ENCODE data around the gene COL6A3.

The COL6A3 gene

DNA sequence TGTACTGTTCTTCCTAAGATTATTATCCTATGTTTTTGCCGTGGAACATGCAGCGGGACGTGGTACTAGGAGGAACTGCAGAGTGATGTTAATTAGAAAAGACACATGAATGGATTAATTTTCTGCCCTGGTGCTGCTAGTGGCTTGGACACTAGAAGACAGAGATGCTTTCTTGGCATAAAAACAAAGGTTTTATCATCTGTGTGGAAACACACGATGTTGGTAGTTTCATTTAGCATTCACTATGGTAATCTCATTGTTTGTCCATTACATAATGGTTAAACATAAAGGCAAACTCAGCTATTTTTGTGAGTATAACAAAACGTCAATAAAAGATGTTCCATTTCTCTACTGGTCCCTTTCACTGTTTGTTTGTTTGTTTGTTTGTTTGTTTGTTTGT lies 22.8 kb downstream of the COL6A3 start:
- Histone ChIP-seq H3K4me1 (ENCODE audit: control insufficient read depth, insufficient read depth, low read length) (no peaks in the 10 kb centered on the region), H3K9me3 (ENCODE audit: control insufficient read depth, insufficient read depth, low read length) (no peaks in the 10 kb centered on the region), H3K9ac (ENCODE audit: low read depth, low read length) (no peak overlapping the region), H3K36me3 (ENCODE audit: control insufficient read depth, insufficient read depth, low read length) (no peaks in the 10 kb centered on the region), H3K4me3 (ENCODE audit: low read depth, low read length) (no peak overlapping the region), H3K27me3 (ENCODE audit: control insufficient read depth, insufficient read depth, low read length) (no peaks in the 10 kb centered on the region)

DNA sequence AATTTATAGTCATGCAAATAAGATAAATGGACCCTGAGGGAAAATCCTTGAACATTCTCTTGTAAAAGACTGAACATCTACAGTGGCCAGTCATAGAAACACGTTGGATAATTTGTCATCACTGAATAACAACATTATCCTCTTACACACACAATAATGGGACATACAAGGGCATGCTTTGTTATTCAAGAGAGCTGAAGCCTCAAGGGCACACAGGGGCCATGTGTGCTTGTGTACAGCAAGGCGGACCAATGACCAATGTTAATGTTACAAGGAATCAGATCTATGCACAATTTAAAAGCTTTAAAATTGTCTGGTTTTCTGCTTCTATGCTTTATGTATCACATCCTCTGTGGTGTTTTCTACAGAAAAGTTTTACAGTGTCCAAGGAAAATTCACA lies 23.7 kb downstream of the COL6A3 start:
- H3K4me1 ChIP-seq (ENCODE audit: control insufficient read depth, insufficient read depth, low read length): no peaks in the 10 kb centered on the region

DNA sequence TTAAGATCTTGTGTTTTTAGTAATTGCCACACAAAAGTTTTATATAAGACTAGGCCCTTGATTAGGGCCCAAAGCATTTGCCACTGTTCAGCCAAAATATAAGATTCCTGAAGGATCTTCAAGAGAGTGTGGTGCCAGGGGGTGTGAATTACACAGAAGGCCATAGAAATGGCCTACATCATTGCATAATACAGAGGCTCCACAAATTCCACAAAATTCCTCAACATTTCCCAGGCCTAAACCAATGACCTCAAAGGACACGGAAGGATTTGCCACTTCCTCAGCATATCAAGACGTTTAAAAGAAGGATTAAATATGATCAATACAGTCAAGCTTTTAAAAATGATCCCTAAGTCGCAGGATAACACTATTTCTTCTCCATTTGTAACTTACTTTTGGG lies 24.1 kb downstream of the COL6A3 start:
- no peaks in the 10 kb centered on the region for H3K9me3 ChIP-seq (ENCODE audit: control insufficient read depth, insufficient read depth, low read length)
- no peak overlapping the region for H3K9ac ChIP-seq (ENCODE audit: low read depth, low read length)
- no peaks in the 10 kb centered on the region for H3K36me3 ChIP-seq (ENCODE audit: control insufficient read depth, insufficient read depth, low read length)
- H3K4me1 ChIP-seq (ENCODE audit: control insufficient read depth, insufficient read depth, low read length): no peaks in the 10 kb centered on the region
- H3K27me3 ChIP-seq (ENCODE audit: control insufficient read depth, insufficient read depth, low read length): no peaks in the 10 kb centered on the region
- no peak overlapping the region for H3K4me3 ChIP-seq (ENCODE audit: low read depth, low read length)

More for the DNA sequence above, 23.7 kb downstream of the COL6A3 start:
- Histone ChIP-seq H3K9me3 (ENCODE audit: control insufficient read depth, insufficient read depth, low read length) (no peaks in the 10 kb centered on the region), H3K9ac (ENCODE audit: low read depth, low read length) (no peak overlapping the region), H3K4me3 (ENCODE audit: low read depth, low read length) (no peak overlapping the region), H3K27me3 (ENCODE audit: control insufficient read depth, insufficient read depth, low read length) (no peaks in the 10 kb centered on the region), H3K36me3 (ENCODE audit: control insufficient read depth, insufficient read depth, low read length) (no peaks in the 10 kb centered on the region)

DNA sequence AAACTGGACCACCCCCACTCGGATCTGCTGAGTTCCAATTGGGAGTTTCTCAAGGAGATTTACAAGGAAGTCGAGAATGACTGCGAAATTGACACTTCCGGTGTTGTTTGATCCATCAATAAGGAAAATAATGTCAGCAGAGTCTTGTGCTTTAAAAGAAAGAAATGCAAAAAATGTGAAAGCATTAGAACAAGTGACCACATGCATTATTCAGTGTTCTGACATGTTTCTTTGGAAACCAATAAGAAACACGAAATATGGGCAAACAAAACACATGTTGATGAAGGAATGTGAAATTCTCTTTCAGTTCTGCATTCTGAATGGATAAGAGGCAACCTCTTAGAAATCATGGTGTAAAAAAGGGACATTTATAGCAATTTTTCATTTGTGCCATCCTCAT lies 25.9 kb downstream of the COL6A3 start:
- no peaks in the 10 kb centered on the region for H3K9me3 ChIP-seq (ENCODE audit: control insufficient read depth, insufficient read depth, low read length)
- H3K36me3 ChIP-seq (ENCODE audit: control insufficient read depth, insufficient read depth, low read length): no peaks in the 10 kb centered on the region
- no peaks in the 10 kb centered on the region for H3K4me1 ChIP-seq (ENCODE audit: control insufficient read depth, insufficient read depth, low read length)
- H3K4me3 ChIP-seq (ENCODE audit: low read depth, low read length): no peak overlapping the region
- H3K9ac ChIP-seq (ENCODE audit: low read depth, low read length): no peak overlapping the region
- no peaks in the 10 kb centered on the region for H3K27me3 ChIP-seq (ENCODE audit: control insufficient read depth, insufficient read depth, low read length)

DNA sequence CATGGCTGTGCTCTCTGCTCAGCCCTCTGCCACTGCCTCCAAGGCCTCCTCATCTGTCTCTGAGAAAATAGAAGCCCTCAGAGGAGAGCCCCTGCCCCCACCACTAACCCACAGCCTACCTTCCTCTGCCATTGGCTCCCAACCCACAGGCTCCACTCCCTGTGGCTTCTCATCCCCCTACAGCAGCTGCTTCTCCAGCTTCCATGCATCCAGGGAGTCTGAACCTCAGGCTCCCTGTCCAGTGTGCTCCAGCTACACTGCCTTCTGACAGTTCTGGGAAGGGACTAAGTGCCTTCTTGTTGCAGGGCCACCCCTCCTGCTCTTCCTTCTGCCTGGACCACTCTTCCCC lies 29.3 kb downstream of the COL6A3 start:
- no peaks in the 10 kb centered on the region for H3K9me3 ChIP-seq (ENCODE audit: control insufficient read depth, insufficient read depth, low read length)
- H3K36me3 ChIP-seq (ENCODE audit: control insufficient read depth, insufficient read depth, low read length): no peaks in the 10 kb centered on the region
- no peak overlapping the region for H3K9ac ChIP-seq (ENCODE audit: low read depth, low read length)
- no peak overlapping the region for H3K4me3 ChIP-seq (ENCODE audit: low read depth, low read length)
- no peaks in the 10 kb centered on the region for H3K27me3 ChIP-seq (ENCODE audit: control insufficient read depth, insufficient read depth, low read length)
- H3K4me1 ChIP-seq (ENCODE audit: control insufficient read depth, insufficient read depth, low read length): no peaks in the 10 kb centered on the region

DNA sequence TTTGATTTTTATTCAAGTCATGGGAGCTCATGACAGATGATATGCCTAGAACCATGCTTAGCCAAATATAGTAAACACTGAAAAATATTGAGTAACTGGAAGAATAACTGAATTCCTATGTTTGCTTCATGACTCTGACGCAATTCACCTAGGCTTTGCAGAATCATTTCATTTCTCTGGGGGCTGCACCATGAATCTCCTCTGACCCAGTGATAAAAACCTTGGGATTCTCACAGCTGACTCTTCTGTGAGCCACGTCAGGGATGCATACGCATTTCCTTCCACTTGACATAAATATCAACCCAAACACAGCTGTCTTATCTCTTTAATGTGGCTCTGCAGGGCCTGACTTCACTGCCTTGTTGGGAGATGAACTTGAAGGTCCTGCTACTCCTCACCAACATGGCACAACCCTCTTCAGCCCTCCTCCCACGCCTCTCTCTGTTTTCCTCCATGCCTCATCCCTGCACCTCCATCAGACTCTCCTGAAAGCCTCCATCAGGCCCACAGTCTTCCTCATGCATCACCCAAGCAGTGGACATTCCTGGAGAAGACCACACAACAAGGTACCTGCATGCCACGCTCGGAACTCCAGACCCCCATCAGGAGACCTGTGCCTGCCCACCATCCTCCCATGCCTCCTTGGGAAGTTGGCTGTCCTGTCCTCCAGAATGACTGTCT lies 29.8 kb downstream of the COL6A3 start:
- H3K9ac ChIP-seq (ENCODE audit: low read depth, low read length): no peak overlapping the region
- no peaks in the 10 kb centered on the region for H3K4me1 ChIP-seq (ENCODE audit: control insufficient read depth, insufficient read depth, low read length)
- H3K4me3 ChIP-seq (ENCODE audit: low read depth, low read length): no peak overlapping the region

DNA sequence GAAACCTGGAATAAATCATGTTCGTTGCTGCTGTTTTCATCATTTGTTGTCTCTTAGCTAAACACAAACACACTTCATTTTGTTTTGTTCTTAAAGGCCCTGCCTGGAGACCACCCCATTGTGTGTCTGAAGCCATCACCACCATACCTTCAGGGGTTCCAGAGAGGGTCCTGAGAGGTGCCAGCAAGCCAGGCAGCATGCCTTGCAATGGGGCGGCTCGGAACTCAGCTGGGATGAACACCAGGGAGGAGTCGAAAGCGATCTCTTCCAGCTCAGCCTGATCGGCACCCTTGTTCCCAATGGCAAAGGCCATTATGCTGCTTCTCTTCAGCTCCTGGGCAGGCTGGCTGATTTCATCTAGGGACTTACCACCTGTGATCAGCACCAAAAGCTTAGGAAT lies 33.2 kb downstream of the COL6A3 start:
- no peaks in the 10 kb centered on the region for H3K4me1 ChIP-seq (ENCODE audit: control insufficient read depth, insufficient read depth, low read length)
- no peaks in the 10 kb centered on the region for H3K36me3 ChIP-seq (ENCODE audit: control insufficient read depth, insufficient read depth, low read length)
- H3K9ac ChIP-seq (ENCODE audit: low read depth, low read length): no peak overlapping the region
- no peaks in the 10 kb centered on the region for H3K9me3 ChIP-seq (ENCODE audit: control insufficient read depth, insufficient read depth, low read length)
- H3K4me3 ChIP-seq (ENCODE audit: low read depth, low read length): no peak overlapping the region
- H3K27me3 ChIP-seq (ENCODE audit: control insufficient read depth, insufficient read depth, low read length): no peaks in the 10 kb centered on the region

More for the DNA sequence above, 29.8 kb downstream of the COL6A3 start:
- Histone ChIP-seq H3K9me3 (ENCODE audit: control insufficient read depth, insufficient read depth, low read length) (no peaks in the 10 kb centered on the region), H3K36me3 (ENCODE audit: control insufficient read depth, insufficient read depth, low read length) (no peaks in the 10 kb centered on the region), H3K27me3 (ENCODE audit: control insufficient read depth, insufficient read depth, low read length) (no peaks in the 10 kb centered on the region)

DNA sequence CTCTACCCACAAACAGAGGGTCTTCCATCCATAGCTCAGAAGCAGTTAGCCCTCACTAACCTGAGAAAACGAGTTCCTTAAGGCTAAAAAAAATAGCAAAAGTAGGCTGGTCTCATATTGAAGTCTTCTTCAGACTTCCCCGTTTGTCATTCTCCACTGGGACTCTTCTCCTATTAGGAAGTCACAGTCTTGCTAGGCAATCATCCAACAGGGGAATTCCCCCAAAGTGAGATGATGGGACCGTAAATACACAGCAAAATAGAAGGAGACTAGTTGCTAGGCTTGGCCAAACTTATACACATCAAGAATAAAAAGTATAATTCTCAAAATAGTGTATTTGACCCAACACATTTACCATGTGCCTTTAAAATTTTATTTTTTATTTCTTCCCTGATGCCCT lies 34.3 kb downstream of the COL6A3 start:
- no peaks in the 10 kb centered on the region for H3K27me3 ChIP-seq (ENCODE audit: control insufficient read depth, insufficient read depth, low read length)
- H3K9me3 ChIP-seq (ENCODE audit: control insufficient read depth, insufficient read depth, low read length): no peaks in the 10 kb centered on the region
- H3K36me3 ChIP-seq (ENCODE audit: control insufficient read depth, insufficient read depth, low read length): no peaks in the 10 kb centered on the region
- no peak overlapping the region for H3K4me3 ChIP-seq (ENCODE audit: low read depth, low read length)
- H3K4me1 ChIP-seq (ENCODE audit: control insufficient read depth, insufficient read depth, low read length): no peaks in the 10 kb centered on the region
- H3K9ac ChIP-seq (ENCODE audit: low read depth, low read length): no peak overlapping the region

DNA sequence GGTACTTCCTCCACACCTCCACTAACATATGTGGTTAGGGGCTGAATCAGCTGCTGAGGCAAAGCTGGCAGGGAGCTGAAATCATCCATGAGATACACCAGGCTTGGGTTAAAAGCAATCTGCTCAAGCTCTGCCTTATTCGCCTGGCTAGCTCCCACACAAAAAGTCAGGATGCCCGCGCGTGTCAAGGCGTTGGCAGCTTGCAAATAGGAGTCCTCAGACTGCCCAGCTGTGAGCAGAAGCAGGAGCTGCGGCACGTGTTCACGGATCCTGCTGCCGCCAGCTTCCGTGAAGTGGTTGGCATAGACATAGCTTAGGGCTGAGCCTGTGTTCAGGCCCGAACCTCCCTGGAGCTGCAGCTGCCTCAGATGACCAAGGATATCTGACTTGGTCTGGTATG lies 35.3 kb downstream of the COL6A3 start:
- H3K4me1 ChIP-seq (ENCODE audit: control insufficient read depth, insufficient read depth, low read length): no peaks in the 10 kb centered on the region
- H3K36me3 ChIP-seq (ENCODE audit: control insufficient read depth, insufficient read depth, low read length): no peaks in the 10 kb centered on the region
- H3K9me3 ChIP-seq (ENCODE audit: control insufficient read depth, insufficient read depth, low read length): no peaks in the 10 kb centered on the region
- H3K27me3 ChIP-seq (ENCODE audit: control insufficient read depth, insufficient read depth, low read length): no peaks in the 10 kb centered on the region
- no peak overlapping the region for H3K4me3 ChIP-seq (ENCODE audit: low read depth, low read length)
- no peak overlapping the region for H3K9ac ChIP-seq (ENCODE audit: low read depth, low read length)

DNA sequence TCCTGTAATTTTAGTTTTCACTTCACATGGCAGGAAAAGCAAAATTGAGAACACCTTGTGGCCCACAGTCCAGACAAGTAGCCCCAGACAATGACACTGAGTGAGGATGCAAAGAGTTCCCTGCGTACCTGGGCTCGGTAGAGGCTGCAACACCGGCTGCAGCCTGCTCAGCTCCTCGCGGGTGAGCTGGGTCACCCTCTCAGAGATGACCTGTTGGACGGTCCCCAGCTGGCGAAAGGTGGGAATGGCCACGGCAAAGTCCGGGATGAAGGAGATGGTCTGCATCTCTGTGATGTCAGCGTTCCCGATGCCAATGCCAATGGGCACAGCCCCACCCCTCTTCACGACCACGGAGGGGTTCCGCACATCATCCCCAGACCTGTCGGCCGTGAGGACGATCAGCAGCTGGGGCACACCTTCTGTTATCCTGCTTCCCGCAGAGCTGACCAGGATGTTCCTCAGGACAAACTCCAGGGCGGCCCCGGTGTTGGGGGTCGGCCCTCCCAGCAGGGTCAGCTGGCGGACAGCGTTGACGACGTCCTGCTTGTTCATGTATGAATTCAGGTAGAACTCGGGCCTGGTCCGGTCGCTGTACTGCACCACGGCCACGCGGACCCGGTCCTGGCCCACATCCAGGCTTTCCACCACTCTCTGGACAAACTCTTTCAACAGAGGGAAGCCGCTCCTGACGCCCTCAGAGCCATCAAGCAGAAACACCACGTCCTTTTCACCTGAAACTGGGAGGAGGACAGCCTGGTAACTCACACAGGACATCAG lies 39.5 kb downstream of the COL6A3 start:
- Histone ChIP-seq H3K9me3 (ENCODE audit: control insufficient read depth, insufficient read depth, low read length) (no peaks in the 10 kb centered on the region), H3K9ac (ENCODE audit: low read depth, low read length) (no peak overlapping the region), H3K4me1 (ENCODE audit: control insufficient read depth, insufficient read depth, low read length) (no peaks in the 10 kb centered on the region), H3K27me3 (ENCODE audit: control insufficient read depth, insufficient read depth, low read length) (no peaks in the 10 kb centered on the region), H3K36me3 (ENCODE audit: control insufficient read depth, insufficient read depth, low read length) (no peaks in the 10 kb centered on the region), H3K4me3 (ENCODE audit: low read depth, low read length) (no peak overlapping the region)

DNA sequence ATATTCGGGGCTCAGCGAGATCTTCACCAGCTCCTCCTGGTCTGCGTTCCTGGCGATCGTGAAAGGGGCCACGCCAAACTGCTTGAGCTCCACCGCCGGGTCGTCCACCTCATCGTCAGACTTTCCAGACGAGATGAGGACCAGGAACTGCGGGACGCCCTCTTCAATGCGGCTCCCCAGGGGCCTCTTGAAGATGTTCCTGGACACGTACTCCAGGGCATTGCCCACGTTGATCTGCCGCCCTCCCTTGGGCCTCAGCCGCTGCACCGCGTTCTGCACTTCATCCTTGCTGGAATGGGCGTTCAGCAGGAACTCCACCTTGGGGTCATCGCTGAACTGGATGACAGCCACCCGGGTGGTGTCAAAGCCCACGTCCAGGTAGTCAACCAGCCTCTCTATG lies 42.1 kb downstream of the COL6A3 start:
- H3K4me3 ChIP-seq (ENCODE audit: low read depth, low read length): no peak overlapping the region
- no peak overlapping the region for H3K9ac ChIP-seq (ENCODE audit: low read depth, low read length)
- no peaks in the 10 kb centered on the region for H3K4me1 ChIP-seq (ENCODE audit: control insufficient read depth, insufficient read depth, low read length)
- no peaks in the 10 kb centered on the region for H3K27me3 ChIP-seq (ENCODE audit: control insufficient read depth, insufficient read depth, low read length)
- no peaks in the 10 kb centered on the region for H3K9me3 ChIP-seq (ENCODE audit: control insufficient read depth, insufficient read depth, low read length)
- no peaks in the 10 kb centered on the region for H3K36me3 ChIP-seq (ENCODE audit: control insufficient read depth, insufficient read depth, low read length)

DNA sequence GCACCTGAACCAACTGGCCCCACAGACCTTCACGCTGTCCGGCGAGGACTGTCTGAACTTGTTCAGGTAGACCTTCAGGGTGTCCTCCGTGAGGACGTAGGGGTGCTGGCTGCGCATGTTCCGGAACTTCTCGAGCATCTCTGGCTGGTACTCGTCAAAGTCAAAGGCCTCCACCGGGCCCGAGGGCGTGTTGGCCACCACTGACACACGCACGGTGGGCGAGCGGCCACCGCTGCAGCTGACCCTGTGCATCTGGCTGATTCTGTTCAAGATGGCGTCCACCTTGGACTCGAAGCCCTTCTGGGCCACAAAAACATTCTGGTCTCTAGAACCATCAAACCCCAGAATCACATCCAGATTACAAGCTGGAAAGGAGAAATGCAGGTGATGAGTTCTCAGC lies 48.3 kb downstream of the COL6A3 start:
- Histone ChIP-seq H3K4me3 (ENCODE audit: low read depth, low read length) (no peak overlapping the region), H3K27me3 (ENCODE audit: control insufficient read depth, insufficient read depth, low read length) (no peaks in the 10 kb centered on the region), H3K9me3 (ENCODE audit: control insufficient read depth, insufficient read depth, low read length) (no peaks in the 10 kb centered on the region), H3K9ac (ENCODE audit: low read depth, low read length) (no peak overlapping the region), H3K4me1 (ENCODE audit: control insufficient read depth, insufficient read depth, low read length) (no peaks in the 10 kb centered on the region), H3K36me3 (ENCODE audit: control insufficient read depth, insufficient read depth, low read length) (no peaks in the 10 kb centered on the region)

Measured in iPS-15b (cell line).